Kidney epithelial cell (primary cell): ENCODE measurements around the gene RAB20. TPM values are rescaled to one million over a fixed set of nuclear protein-coding genes. Genes with fewer than 3 reads are reported as not detected.

Experiments
- DNase-seq: peaks from one replicate; pipeline ENCODE4 v3.0.0-alpha.2; 2010; ENCODE audit warnings: low read depth
- H3K27me3 ChIP-seq: 2 replicates; pipeline ENCODE4 v1.6.0; 2011; ENCODE audit warnings: low read length; ENCODE audit not compliant: control insufficient read depth, insufficient read depth
- H3K36me3 ChIP-seq: 2 replicates; pipeline ENCODE4 v1.5.1; 2011; ENCODE audit warnings: low read length; ENCODE audit not compliant: control insufficient read depth, insufficient read depth
- H3K4me3 ChIP-seq: 2 replicates; pipeline ENCODE4 v1.5.1; 2011; ENCODE audit warnings: low read depth, mild to moderate bottlenecking, control low read depth, low read length
- CTCF ChIP-seq: IDR thresholded peaks from 2 replicates; pipeline ENCODE4 v1.5.1; 2011; ENCODE audit warnings: mild to moderate bottlenecking, moderate library complexity, low read length, control low read depth, inconsistent platforms; ENCODE audit not compliant: insufficient read depth, poor library complexity, severe bottlenecking
- total RNA-seq: library from RNA; depleted of rRNA; stranded (reverse); fragments of >200 nt; gene quantifications from 2 replicates; pipeline ENCODE4 v1.2.3, GENCODE V29; 2015

The RAB20 gene
- total RNA-seq, 1 donor from 2014 or later = 7.4 TPM

- peaks cover 16% of the 10 kb centered on the region for H3K36me3 ChIP-seq
Observed at GRCh38 chr13:110511509-110512181, 49.9 kb downstream of the RAB20 start.

GRCh38 chr13:110509971-110510786, 51.3 kb downstream of the RAB20 start:
- Histone ChIP-seq H3K4me3 (no peak overlapping the region), H3K27me3 (no peaks in the 10 kb centered on the region), H3K36me3 (peaks cover 19% of the 10 kb centered on the region)
- TF ChIP-seq CTCF = no peak
- no peak for DNase-seq

More at GRCh38 chr13:110511509-110512181, 49.9 kb downstream of the RAB20 start:
- H3K4me3 ChIP-seq = no peak overlapping the region
- TF ChIP-seq CTCF = no peak
- DNase-seq = no peak
- H3K27me3 ChIP-seq = no peaks in the 10 kb centered on the region

GRCh38 chr13:110509478-110509926, 52.0 kb downstream of the RAB20 start:
- Histone ChIP-seq H3K36me3 (peaks cover 19% of the 10 kb centered on the region), H3K27me3 (no peaks in the 10 kb centered on the region), H3K4me3 (no peak overlapping the region)
- DNase-seq = no peak
- TF ChIP-seq CTCF = no peak

GRCh38 chr13:110507678-110508381, 53.7 kb downstream of the RAB20 start:
- TF ChIP-seq CTCF = no peak
- peaks cover 15% of the 10 kb centered on the region for H3K36me3 ChIP-seq
- H3K27me3 ChIP-seq = no peaks in the 10 kb centered on the region
- no peak overlapping the region for H3K4me3 ChIP-seq
- no peak for DNase-seq

GRCh38 chr13:110506859-110507566, 54.5 kb downstream of the RAB20 start:
- TF ChIP-seq CTCF = no peak
- no peak overlapping the region for H3K4me3 ChIP-seq
- no peak for DNase-seq
- no peaks in the 10 kb centered on the region for H3K27me3 ChIP-seq
- H3K36me3 ChIP-seq = peaks cover 15% of the 10 kb centered on the region
